Measurements from ENCODE around the gene FMR1.

GRCh38 chrX:147901461-147902126, 10.1 kb upstream of the FMR1 start:
- TF ChIP-seq POLR2A (IDR thresholded peaks at IDR 0.05; ENCODE audit: low read length) (no peak), CTCF (IDR thresholded peaks at IDR 0.05) (no peak), MAX (IDR thresholded peaks at IDR 0.05) (no peak), EP300 (IDR thresholded peaks at IDR 0.05) (no peak), NFE2L2 (conservative IDR thresholded peaks at IDR 0.05; ENCODE audit: low read length) (no peak), RCOR1 (IDR thresholded peaks at IDR 0.05; ENCODE audit: low read depth, low read length) (no peak), MYC (IDR thresholded peaks at IDR 0.05; ENCODE audit: borderline replicate concordance, low read length) (no peak), USF2 (IDR thresholded peaks at IDR 0.05) (no peak)

Data from A549 (cell line).